T47D (cell line): ENCODE data around the gene C5orf58.
A peak's percentile ranks its signal among the peaks of the same experiment; 100 is the strongest.

Experiments
- DNase-seq, 2 experiments: peaks; one replicate each; pipeline versions ENCODE4 v3.0.0 to v3.0.0-alpha.2; 2011 to 2012; ENCODE audit warnings: low read depth in 1 of 2, low spot score in 1 of 2
- JUND ChIP-seq: IDR thresholded peaks from 2 replicates; pipeline ENCODE4 v1.6.1; 2012; ENCODE audit warnings: low read depth
- in situ Hi-C: cut with HindIII; loops from 2 replicates; pipeline ENCODE4 v1.10.0; 2016; ENCODE audit warnings: low sequenced_read_pairs, low pct_unique_long_range_greater_than_20kb

C5orf58 gene

DNA sequence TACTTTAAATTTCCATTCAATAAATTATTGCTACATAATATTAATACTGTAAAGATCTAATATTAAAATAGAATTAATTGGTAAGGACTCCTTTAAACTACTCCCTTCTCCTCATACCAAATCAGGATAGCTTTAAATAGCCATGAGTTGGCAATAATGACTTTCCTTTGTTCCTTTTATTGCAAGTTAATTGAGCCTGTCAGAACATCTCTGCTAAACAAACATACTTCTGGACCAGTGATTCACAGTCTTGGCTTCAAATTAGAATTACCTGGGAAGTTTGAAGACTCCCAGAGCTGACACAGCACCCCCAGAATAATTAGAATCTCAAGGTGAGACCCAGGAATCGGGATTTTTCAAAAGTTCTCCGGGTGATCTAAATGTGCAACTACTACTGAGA lies 18.7 kb downstream of the C5orf58 start:
- in situ Hi-C loops, result no loop called here
- no peak for TF ChIP-seq JUND
- DNase-seq, result no peak

DNA sequence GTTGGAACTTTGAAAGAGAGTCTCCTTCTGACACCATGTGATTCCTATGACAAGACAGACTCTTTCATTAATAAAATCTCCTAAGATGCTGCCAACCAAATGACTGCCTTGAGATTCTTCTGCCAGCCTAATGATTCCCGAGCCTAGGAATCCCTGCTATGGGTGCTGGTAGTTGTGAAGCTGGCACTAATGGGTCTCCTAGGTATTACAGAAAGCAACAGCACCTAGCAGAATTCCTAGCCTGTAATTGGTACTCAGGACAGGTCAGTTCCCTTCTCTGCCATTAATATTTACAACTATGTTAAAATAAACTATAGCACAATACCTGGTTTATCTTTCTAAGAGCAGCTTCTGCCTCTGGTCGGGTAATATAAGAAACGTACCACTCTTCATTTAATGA lies 19.3 kb downstream of the C5orf58 start:
- DNase-seq, result no peak
- TF ChIP-seq JUND, result no peak
- in situ Hi-C loops, result no loop called here

DNA sequence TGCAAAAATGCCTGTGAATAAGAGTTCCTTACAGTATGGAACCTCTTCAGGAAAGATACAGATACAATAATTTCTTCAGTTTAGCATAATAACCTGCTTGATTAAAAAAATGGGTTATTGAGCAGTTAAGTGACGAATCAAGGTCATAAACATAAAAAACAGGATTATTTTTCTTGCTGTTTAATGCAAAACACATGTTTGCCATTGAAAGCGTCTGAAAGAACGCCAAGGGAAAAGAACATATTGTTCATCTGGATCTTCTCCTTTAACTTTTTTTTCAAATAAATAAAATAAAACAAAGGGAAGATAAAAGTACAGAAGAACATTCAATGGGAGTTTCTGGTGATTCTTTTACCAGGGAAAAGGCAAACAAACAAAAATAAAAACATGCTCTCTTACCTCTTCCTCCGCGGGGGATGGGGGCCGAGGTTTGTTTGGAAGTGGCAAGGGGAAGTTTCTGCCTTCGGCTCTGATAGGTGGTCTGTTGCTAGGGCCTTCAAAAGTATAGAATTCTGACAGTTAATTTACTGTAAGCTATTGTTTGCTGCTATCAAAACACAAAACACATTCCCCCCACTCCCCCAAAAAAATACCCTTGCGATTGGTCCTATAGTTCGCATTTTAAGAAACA lies 20.1 kb downstream of the C5orf58 start:
- in situ Hi-C loops, result no loop called here
- DNase-seq, result no peak

DNA sequence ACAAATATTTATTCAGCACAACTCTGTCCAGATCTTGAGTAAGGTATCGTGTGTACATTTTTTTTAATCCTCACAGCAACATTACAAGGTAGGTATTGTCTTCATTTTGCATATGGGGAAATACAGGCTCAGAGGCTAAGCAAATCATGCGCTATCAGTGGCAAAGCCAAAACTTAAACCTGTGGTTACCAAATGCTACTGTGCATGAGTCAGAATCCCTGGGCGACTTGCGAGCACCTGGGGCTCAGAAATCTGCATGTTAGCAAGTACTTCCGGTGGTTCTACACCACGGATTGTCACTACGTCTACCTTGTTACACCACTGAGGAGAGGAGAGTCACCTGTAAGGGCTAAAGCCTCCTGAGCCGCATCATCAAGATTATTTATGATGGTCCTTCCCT lies 21.3 kb downstream of the C5orf58 start:
- in situ Hi-C loops, result no loop called here
- DNase-seq, result no peak
- TF ChIP-seq JUND, result no peak

More for the DNA sequence above, 20.1 kb downstream of the C5orf58 start:
- no peak for TF ChIP-seq JUND

DNA sequence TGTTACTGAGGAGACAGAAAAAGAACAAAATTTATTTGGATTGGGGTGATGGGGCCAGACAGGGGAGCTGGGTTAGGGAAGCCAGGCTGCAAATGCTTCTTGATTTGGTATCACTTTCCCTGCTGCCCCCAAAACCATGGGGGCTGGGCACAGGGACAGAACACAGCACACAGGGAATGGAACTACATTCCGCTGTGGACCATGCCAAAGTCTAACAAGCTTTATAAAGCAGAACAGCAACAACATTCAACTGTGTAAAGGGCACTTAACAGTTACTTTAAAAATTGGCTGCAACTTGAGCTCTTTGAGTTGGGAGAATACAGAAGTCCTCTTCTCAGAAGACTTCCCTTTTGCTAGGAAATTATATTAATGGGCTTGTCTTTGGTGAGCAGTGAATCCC lies 23.8 kb downstream of the C5orf58 start:
- no peak for DNase-seq
- TF ChIP-seq JUND, result no peak
- in situ Hi-C loops, result no loop called here

DNA sequence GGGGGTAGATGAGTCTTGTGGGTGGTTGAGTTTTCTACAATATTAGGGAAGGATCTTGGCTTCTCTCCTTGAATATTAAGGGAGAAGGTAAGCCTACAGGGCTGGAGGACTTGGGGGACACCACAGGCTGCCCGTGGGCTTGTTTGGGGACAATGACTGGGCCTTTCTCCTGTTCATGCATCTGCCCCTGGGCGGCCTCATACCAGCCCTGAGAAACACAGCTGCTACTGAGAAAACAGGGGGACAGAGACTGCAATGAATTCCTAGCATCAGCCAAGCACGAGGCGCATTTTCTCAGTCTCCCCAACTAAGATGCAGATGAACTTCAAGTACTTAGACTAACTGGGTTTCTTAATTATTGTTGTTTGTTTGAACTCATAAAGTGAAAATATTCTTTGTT lies 24.6 kb downstream of the C5orf58 start:
- no peak for TF ChIP-seq JUND
- in situ Hi-C loops, result no loop called here
- no peak for DNase-seq

DNA sequence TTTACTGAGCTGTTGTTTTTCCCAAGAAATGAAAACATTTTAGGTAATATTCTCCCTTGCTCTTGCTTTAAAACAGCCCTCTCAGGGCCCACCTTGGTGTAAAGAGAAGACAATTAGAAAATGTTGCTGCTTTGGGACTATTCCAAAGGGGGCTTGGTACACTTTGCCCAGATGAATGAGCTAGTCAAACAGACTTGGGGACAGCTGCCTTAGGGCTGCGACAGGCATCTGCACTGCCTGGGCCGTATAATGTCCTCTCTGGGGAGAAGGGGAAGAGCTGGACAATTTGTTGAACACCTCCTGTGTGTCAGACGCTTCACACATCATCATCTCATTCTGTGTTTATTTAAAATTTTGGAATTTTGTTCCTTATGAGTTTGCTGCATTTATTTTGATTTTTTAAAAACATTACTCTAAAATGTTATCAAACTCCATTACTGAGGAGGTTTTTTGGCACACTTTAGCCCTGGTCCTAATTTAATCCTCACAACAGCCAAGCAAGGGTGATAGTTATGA lies 28.8 kb downstream of the C5orf58 start:
- TF ChIP-seq JUND, result no peak
- in situ Hi-C loops, result no loop called here

DNA sequence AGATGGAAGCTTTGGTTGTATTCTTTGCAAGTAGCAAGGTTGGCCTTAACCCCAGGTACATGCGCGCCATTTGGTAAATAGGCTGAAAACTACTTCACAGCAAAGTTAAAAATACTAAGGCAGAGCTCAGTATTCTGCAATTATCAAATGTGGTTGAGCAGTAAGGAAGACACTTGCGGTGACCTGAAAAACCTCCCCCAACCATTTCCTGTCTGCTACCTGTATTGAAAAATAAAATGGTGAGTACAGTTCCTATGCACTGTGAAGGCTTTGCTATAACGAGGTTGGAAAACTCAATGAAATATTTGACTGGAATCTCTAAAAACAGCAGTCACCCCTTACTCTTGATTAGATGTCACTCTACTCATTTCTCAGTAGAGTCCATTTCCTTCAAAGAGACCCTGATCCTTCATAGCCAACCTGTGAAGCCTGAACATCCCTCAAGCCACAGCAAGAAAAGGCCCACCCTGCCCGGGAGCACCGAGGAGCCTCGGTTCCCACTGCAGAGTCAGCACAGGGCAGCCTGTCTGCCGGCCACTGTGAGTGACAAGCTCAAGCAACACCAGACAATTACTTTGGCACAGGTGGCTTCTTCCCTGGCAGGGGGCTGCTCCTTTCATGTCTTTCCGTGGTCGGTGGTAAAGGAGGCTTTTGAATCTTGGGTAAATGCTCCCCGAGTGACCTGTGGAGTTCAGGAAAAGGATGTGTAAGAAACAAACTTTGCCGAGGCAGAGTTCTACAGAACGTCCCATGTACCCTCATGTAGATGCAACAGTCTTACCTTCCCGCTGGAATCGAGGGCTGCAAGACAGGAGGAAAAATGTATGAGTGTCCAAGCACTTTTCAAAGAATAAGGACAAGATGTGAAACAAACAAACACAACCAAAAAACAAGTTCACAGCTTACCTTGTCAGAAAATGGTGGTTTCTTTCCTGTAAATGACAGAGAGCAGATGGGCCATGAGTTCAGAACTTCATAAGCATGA lies 29.6 kb downstream of the C5orf58 start:
- in situ Hi-C loops, result no loop called here

More for the DNA sequence above, 28.8 kb downstream of the C5orf58 start:
- DNase-seq, result no peak

DNA sequence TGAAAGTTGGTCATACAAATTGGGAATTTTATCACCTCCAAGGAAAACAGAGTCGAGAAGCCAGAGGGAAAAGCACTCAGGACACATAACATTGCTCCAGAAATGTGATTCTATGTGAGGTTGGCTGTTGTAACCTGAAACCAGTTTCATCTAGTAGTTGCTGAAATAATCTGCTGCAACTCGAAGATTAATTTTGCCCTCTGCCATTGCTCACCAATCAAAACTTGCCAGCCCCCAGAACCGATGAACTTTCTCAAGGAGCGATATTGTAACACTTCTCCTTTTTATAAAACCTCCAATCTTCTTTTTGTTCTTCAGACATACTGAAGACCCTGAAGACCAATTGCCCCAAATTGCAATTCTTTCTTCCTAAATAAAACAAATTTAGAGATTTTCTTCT lies 31.1 kb downstream of the C5orf58 start:
- no peak for DNase-seq
- no peak for TF ChIP-seq JUND
- in situ Hi-C loops, result no loop called here

More for the DNA sequence above, 29.6 kb downstream of the C5orf58 start:
- no peak for DNase-seq
- TF ChIP-seq JUND, result no peak

DNA sequence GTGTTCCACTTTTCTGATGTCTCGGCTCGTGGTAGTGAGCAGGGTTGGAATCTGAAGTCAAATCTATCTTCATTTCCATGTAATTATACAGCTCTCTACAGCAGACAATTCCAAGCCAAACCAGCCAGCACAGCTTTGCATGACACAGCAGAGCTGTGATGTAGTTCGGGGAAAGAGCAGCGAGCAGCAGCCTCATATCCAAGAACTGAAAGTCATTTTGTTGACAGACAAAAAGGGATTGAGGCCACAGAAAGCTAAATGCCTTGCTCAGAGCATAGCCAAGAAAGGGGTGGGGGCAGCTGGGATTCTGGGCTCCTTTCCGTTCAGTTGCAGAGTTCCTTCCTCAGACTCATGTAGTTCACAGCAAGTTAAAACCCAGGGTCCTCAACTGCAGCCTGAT lies 32.7 kb downstream of the C5orf58 start:
- DNase-seq, result no peak
- in situ Hi-C loops, result no loop called here
- TF ChIP-seq JUND, result no peak

DNA sequence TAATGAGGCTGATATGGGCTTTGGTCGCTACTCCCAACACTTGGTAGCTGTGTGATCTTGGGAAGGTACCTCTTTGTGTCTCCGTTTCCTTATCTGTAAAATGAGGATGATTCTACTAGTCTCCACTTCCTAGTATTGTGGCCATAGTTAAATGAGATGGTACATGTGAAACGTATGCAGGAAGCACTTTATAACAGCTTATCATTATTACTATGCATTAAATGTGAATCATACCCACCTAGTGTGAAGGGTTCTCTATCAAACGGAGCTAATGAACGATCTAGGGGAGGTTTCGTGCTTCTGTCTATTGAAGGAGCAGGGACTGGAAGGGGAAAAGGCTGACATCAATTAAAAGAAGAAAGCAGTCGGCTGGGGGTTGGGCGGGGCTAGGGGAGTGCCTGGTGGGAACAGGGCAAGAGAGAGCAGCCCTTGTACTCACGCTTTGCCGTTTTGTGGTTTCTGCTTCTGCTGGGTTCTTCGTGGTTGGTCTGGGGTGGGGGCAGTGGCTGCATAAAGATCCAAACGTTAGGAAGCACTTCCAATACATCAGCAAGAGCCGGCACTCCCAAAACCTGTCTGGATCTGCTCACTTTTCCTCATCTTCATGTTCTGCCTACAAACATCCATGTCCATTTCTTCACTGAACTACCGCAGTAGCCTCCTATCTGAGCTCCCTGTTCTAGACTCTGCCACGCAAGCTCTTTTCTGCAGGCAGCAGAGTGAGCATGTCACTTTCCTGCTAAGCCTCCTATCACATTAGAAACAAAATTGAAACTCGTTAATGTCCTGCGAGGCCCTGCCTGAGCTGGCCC lies 34.0 kb downstream of the C5orf58 start:
- TF ChIP-seq JUND, result no peak
- no peak for DNase-seq
- in situ Hi-C loops, result no loop called here

DNA sequence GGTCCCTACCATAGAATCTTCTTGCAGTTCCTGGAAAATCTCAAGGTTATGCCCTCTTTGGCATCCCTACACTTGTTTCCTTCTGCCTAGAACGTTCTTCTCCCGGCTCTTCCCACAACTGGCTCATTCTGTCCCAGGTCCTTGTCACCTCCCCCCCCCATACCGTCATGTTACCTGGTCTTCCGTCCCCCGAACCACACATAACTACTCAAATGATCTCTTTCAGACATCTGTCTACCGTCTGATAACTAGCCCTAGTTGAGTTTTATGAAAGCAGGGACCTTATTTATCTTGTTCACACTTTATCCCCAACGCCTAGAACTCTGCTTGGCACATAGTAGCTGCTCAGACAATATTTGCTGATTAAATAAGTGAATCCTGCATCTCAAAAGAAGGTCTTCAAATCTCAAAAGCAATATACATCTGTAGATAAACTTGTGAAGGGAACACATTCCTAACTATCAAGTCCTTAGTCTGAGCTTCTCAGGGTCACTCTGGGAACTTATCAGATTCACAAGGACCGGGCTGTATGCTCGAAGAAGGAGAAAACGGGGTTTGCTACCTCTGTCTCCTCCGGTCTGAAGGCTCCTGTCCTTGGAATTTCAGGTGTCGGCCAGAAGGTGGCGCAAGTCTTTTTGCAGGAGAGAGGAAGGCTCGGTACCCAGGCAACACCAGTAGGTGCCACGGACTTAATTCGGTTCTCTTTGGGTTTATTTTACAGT lies 34.8 kb downstream of the C5orf58 start:
- TF ChIP-seq JUND, result no peak
- in situ Hi-C loops, result no loop called here

More for the DNA sequence above, 34.8 kb downstream of the C5orf58 start:
- DNase-seq, result peak; percentile 67 to 78
